IPS DF 6.9 (cell line): ENCODE data around the gene KCNG4.

Experiments
- DNase-seq: peaks from one replicate; pipeline ENCODE4 v3.0.0-alpha.2; 2013; ENCODE audit warnings: low read depth, low spot score
- H3K27ac ChIP-seq: one replicate; pipeline ENCODE4 v1.5.1; 2013; ENCODE audit warnings: low read length, control low read depth
- H3K27me3 ChIP-seq: 2 replicates; pipeline ENCODE4 v1.6.1; 2013; ENCODE audit warnings: mild to moderate bottlenecking, low read length; ENCODE audit not compliant: control insufficient read depth, insufficient read depth
- H3K36me3 ChIP-seq: 2 replicates; pipeline ENCODE4 v1.6.1; 2013; ENCODE audit warnings: low read length; ENCODE audit not compliant: control insufficient read depth, insufficient read depth
- H3K4me1 ChIP-seq: 2 replicates; pipeline ENCODE4 v1.6.1; 2013; ENCODE audit warnings: low read length; ENCODE audit not compliant: control insufficient read depth, insufficient read depth
- H3K4me3 ChIP-seq: 2 replicates; pipeline ENCODE4 v1.5.1; 2013; ENCODE audit warnings: mild to moderate bottlenecking, low read length
- H3K9me3 ChIP-seq: 2 replicates; pipeline ENCODE4 v1.6.1; 2013; ENCODE audit warnings: low read length, inconsistent platforms; ENCODE audit not compliant: control insufficient read depth, insufficient read depth
- WGBS: extraction: QIAGEN DNeasy Blood & Tissue Kit; methylation state at CpG from one replicate; pipeline ENCODE4 v1.1.7; 2013; ENCODE audit warnings: mixed read lengths, missing lambda C conversion rate; ENCODE audit not compliant: insufficient read length, insufficient coverage; 5-methylcytosine and 5-hydroxymethylcytosine counted together

Gene KCNG4

DNA sequence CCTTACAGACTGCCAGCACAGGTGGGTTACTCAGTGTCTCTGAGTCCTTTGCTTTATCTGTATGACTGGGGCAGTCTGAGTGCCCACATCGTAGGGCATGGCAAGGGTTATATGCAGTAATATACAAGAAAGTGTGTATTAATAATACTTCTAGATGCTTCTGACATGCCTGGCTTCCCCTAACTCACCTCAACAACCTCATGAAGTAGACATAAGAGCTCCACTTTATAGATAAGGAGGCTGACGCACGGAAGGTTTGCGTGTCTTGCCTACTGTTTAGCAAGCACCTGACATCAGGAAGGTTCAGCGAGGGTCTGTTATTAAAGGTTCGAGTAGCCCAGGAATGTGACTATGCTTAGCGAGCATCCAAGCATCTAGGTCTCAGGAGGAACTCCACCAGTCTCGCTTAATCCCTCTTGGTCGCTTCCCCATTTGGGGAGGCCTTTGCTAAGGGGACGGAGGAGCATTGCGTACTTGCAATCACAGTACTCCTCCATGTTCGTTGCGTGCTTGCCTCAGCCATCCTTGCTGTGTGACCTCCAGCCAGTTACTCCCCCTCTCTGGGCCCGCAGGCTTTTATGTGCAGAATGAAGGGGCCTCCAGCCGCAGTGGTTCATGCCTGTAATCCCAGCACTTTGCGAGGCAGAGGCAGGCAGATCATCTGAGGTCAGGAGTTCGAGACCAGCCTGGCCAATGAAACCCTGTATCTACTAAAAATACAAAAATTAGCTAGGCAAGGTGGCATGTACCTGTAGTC lies 1.6 kb downstream of the KCNG4 start:
- H3K4me3 ChIP-seq: no peak overlapping the region
- H3K36me3 ChIP-seq: no peaks in the 10 kb centered on the region
- 0 out of 2 replicates have a peak, but pooled peaks cover 1% of the 10 kb centered on the region for H3K4me1 ChIP-seq
- DNase-seq: no peak
- no CpG with 5 or more reads among the region's 17 CpGs for WGBS
- H3K27ac ChIP-seq: no peak overlapping the region
- H3K9me3 ChIP-seq: no peaks in the 10 kb centered on the region
- no peaks in the 10 kb centered on the region; the same call in 1 of the 2 replicates for H3K27me3 ChIP-seq

DNA sequence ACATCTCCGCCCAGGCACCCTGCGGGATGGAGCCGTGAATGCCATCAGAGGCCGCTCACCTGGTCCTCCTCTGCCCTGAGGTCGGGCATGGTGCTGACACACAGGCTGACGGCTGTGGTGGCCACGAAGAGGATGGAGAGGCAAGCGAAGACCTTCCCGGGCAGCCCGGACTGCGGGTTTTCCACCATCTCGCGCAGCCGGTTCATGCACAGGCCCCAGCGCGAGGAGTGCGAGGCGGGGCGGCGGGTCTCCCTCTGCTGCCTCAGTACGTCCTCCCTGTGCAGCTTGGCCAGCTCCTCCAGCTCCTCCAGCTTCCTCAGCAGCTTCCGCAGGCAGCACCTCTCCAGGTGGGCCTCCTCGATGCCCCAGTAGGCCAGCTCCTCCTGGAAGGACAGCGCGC lies 3.1 kb downstream of the KCNG4 start:
- H3K4me3 ChIP-seq: no peak overlapping the region
- 0 out of 2 replicates have a peak, but pooled peaks cover 1% of the 10 kb centered on the region for H3K4me1 ChIP-seq
- no peaks in the 10 kb centered on the region; the same call in 1 of the 2 replicates for H3K27me3 ChIP-seq
- no peaks in the 10 kb centered on the region for H3K36me3 ChIP-seq
- H3K9me3 ChIP-seq: no peaks in the 10 kb centered on the region
- H3K27ac ChIP-seq: no peak overlapping the region
- no peak for DNase-seq
- WGBS: no CpG with 5 or more reads among the region's 25 CpGs

DNA sequence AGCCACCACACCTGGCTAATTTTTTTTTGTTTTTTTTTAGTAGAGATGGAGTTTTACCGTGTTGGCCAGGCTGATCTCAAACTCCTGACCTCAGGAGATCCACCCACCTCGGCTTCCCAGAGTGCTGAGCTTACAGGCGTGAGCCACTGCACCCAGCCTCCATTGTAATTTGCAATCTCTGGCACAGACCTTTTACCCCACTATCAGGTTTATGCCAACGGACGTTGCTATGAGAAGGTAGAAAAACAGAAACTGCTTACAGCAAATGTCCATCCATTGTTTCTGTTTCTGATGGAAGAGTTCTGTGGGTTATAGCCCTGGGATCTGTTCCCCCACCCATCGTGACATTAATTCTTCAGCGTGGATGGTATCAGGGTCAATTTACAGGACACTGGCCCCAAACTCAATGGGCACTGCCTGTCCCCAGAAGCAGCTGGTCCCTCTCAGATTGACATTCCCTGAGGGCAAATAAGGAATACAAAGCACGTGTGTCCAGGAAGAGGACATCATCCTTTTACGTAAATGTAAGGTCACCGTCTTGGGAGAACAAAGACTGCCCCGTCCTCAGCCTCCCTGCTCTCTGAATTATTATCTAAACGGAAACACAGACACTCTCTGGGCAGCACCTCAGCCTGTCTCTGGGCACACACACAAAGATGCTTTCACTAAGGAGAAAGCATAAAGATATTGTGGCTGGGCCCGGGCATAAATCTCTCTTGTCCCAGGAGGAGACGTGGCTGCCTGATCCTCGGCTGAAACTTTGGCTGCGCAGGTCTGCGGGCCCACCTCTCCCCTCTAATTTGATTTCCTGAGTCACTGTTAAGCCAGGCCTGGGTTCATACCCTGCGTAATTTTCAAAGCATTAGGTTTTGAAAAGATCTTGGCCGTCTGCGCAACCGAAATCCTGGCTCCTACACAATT lies 5.2 kb downstream of the KCNG4 start:
- WGBS: no CpG with 5 or more reads among the region's 21 CpGs
- DNase-seq: no peak
- no peaks in the 10 kb centered on the region for H3K4me1 ChIP-seq
- no peak overlapping the region for H3K27ac ChIP-seq
- no peak overlapping the region for H3K4me3 ChIP-seq
- no peaks in the 10 kb centered on the region; the same call in 1 of the 2 replicates for H3K27me3 ChIP-seq
- no peaks in the 10 kb centered on the region for H3K36me3 ChIP-seq
- H3K9me3 ChIP-seq: no peaks in the 10 kb centered on the region

DNA sequence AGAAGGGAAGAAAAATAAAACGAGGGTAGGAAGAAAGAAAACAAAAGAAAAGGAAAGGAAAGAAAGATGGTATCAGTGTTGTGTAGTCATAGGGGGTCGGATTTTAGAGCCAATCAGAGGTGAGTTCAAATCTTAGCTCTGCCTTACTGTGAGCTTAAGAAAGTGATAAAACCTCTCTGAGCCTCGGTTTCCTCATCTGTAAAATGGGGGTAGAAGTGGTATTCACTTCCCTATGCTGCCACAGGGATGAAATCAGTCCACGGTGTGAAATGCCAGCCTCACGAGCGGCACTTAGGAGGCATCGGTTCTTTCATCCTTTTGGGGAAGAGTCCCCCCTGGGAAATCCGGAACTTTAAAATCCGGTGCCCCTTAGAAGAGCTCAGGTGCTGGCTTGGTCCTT lies 6.1 kb downstream of the KCNG4 start:
- Histone ChIP-seq H3K27ac (no peak overlapping the region), H3K36me3 (no peaks in the 10 kb centered on the region), H3K4me1 (no peaks in the 10 kb centered on the region), H3K27me3 (no peaks in the 10 kb centered on the region; the same call in 1 of the 2 replicates), H3K9me3 (no peaks in the 10 kb centered on the region), H3K4me3 (no peak overlapping the region)
- WGBS: 94% methylated on average over 1 of the region's 9 CpGs
- DNase-seq: no peak

DNA sequence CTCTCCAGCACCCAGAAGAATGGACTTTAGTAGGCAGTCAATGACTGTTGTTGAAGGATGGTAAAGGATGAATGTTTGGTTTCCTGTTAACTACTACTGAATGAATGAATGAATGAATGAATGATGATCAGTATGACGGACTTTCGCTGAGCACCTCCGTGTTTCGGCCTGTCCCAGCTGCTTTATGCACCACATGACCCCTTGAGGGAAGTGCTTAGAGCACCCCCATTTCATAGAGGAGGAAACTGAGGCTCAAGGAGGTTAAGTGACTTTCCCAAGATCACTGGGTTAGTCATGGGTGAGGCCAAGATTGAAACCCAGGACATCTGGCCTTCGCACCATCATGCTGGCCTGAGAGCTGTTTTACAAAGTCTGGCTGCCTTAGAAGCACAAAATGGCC lies 6.8 kb downstream of the KCNG4 start:
- 0 out of 2 replicates have a peak, but pooled peaks cover 4% of the 10 kb centered on the region for H3K4me1 ChIP-seq
- H3K27ac ChIP-seq: no peak overlapping the region
- H3K9me3 ChIP-seq: no peaks in the 10 kb centered on the region
- DNase-seq: no peak
- no peaks in the 10 kb centered on the region for H3K36me3 ChIP-seq
- no peak overlapping the region for H3K4me3 ChIP-seq
- WGBS: no CpG with 5 or more reads among the region's 5 CpGs
- H3K27me3 ChIP-seq: no peaks in the 10 kb centered on the region; the same call in 1 of the 2 replicates

DNA sequence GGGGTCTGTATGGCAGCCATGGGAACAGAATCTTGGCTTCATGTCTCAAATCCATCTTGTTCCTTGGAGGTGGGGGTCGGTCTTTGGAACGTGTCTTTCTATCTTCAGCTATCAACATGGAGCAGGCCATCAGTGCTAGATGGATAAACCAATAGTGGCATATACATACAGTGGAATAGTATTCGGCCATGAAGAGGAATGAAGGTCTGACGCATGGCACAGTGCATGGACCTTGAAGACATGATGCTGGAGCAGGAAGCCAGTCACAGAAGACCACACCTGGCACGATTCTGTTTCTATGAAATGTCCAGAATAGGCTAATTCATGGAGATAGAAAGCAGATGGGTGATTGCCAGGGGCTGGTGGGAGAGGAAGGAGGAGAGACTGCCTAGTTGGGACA lies 7.8 kb downstream of the KCNG4 start:
- 0 out of 2 replicates have a peak, but pooled peaks cover 5% of the 10 kb centered on the region for H3K4me1 ChIP-seq
- H3K36me3 ChIP-seq: no peaks in the 10 kb centered on the region
- WGBS: no CpG with 5 or more reads among the region's 5 CpGs
- H3K27ac ChIP-seq: no peak overlapping the region
- no peak overlapping the region for H3K4me3 ChIP-seq
- no peaks in the 10 kb centered on the region; the same call in 1 of the 2 replicates for H3K27me3 ChIP-seq
- DNase-seq: no peak
- H3K9me3 ChIP-seq: no peaks in the 10 kb centered on the region

DNA sequence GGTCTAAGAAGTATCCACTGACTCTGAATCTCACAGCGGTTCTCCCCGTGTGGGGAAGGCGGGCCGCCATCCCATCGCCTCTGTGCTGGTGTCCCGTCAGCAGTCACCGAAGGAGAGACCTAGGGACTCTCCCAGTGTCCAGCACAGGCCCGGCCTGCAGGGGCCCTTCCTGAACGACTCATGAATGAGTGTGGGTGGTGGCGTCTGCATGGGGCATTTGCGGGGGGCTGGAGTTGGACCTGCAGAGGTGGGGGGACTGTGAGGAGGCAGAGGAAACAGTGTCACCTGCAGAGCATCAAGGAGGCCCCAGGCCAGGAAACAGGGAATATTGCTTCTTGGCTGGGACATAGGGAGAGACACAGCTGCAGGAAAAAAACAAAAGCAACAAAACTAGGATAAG lies 10.3 kb downstream of the KCNG4 start:
- Histone ChIP-seq H3K27ac (no peak overlapping the region), H3K4me1 (peaks cover 5% of the 10 kb centered on the region; the same call in 1 of the 2 replicates), H3K9me3 (no peaks in the 10 kb centered on the region), H3K36me3 (no peaks in the 10 kb centered on the region), H3K27me3 (no peaks in the 10 kb centered on the region), H3K4me3 (no peak overlapping the region)
- no CpG with 5 or more reads among the region's 11 CpGs for WGBS
- no peak for DNase-seq

DNA sequence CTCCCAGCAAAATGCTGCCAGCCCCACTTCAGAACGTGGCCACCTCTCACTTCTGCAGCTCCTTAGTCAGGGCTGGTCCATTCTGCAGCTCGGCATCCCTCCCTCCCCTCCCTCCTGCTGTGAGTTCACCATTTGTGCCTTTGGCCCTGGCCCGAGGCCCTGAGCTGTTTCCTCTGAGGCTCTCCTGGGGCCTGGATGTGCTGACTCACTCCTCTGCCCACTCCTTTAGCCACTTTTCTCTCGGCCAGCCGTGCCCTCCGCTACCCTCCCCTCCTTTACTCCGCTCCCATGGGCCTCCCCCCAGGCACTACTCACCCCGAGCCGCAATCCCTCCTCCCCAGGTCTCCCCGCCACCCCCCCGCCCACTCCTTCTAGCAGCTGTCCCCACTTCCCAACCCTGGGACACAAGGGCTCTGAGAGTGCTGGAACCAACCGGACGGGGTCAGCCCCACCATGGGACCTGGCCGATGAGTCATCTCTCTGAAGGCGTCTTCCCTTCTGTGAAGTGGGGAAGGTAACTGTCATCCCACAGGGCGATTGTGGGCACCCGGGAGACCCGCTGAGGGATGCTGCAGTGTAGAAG lies 11.5 kb downstream of the KCNG4 start:
- H3K9me3 ChIP-seq: no peaks in the 10 kb centered on the region
- H3K36me3 ChIP-seq: no peaks in the 10 kb centered on the region
- H3K27me3 ChIP-seq: no peaks in the 10 kb centered on the region
- peaks cover 5% of the 10 kb centered on the region; the same call in 1 of the 2 replicates for H3K4me1 ChIP-seq
- WGBS: no CpG with 5 or more reads among the region's 18 CpGs
- H3K4me3 ChIP-seq: no peak overlapping the region
- no peak overlapping the region for H3K27ac ChIP-seq
- DNase-seq: no peak

DNA sequence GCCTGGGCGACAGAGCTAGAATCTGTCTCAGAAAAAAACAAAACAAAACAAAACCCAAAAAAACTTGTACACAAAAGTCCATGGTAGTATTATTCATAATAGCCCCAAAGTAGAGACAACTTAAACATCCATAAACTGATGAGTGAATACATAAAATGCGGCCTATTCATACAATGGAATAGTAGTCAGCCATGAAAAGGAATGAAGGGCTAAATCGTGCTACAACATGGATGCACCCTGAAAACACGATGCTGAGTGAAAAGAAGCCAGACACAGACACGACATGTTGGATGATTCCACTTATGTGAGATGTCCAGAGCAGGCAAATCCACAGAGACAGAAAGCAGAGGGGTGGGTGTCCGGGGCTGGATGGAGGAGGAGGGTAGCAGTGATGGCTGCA lies 12.3 kb downstream of the KCNG4 start:
- no CpG with 5 or more reads among the region's 6 CpGs for WGBS
- peaks cover 5% of the 10 kb centered on the region; the same call in 1 of the 2 replicates for H3K4me1 ChIP-seq
- H3K9me3 ChIP-seq: no peaks in the 10 kb centered on the region
- H3K27me3 ChIP-seq: no peaks in the 10 kb centered on the region
- no peaks in the 10 kb centered on the region for H3K36me3 ChIP-seq
- DNase-seq: no peak
- H3K27ac ChIP-seq: no peak overlapping the region
- H3K4me3 ChIP-seq: no peak overlapping the region

DNA sequence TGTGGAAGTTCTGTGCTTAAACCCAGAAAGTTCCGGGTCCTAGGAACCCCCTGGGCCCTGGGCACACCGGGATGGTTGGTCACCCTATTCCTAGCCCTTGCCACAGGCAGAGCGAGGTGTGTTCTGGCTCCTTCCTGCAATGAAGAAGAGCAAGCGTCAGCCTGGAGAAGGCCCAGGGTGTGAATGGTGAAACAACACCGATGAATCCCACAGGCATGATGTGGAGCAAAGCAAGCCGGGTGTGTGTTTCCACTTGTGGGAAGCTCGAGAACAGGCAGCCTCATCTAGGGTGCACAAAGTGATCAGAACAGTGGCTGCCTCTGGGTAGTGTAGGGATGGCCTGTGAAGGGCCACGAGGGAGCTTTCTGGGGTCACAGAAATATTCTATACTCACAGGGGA lies 13.8 kb downstream of the KCNG4 start:
- no peak for DNase-seq
- Histone ChIP-seq H3K27me3 (no peaks in the 10 kb centered on the region), H3K27ac (no peak overlapping the region), H3K4me1 (peaks cover 5% of the 10 kb centered on the region; the same call in 1 of the 2 replicates), H3K4me3 (no peak overlapping the region), H3K9me3 (no peaks in the 10 kb centered on the region), H3K36me3 (no peaks in the 10 kb centered on the region)
- no CpG with 5 or more reads among the region's 8 CpGs for WGBS
